ENCODE data around the gene ZNF280D.

DNA sequence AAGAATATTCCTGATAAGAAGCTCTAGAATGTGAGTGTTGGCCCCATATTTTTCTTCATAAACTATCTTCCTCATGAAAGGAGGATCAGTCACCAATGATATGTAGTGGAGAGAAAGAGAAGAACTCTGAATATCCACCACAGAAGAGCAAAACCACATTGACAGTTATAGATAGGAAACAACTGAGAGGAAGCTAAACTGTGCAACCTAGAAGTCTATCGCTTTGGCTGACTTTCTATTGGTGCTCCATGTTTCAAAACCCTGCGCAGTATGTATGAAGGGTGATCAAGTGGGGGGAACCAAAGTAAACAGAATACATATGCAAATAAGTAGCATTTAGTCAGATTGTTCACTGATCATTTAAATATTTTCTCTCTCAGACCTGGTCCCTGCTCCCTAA, 41.0 kb upstream of the ZNF280D start:
- TF ChIP-seq SP1 (IDR thresholded peaks at IDR 0.05) (no peak), ZNF384 (IDR thresholded peaks at IDR 0.05) (no peak), FOXM1 (IDR thresholded peaks at IDR 0.05; ENCODE audit: borderline replicate concordance) (no peak), CTBP1 (IDR thresholded peaks at IDR 0.05; ENCODE audit: borderline replicate concordance) (no peak), TARDBP (IDR thresholded peaks at IDR 0.05) (no peak)
